GM18499 (cell line): Measurements from ENCODE around the gene PSMD9.
"Not testable (repeated sequence)": the region's sequence is repeated elsewhere in the genome, so short reads cannot be mapped to it uniquely, and the experiment has no call there.

Experiments
- ATAC-seq: cut with Tn5 transposase; IDR thresholded peaks from one replicate; pipeline ENCODE4 v1.9.1; 2021; ENCODE audit warnings: moderate number of reproducible peaks; ENCODE audit not compliant: insufficient read depth, unreplicated experiment

The PSMD9 gene

GRCh38 chr12:121872546-121873215 lies 15.9 kb upstream of the PSMD9 start:
- no peak for ATAC-seq

- no peak for ATAC-seq
Observed at GRCh38 chr12:121873216-121873569, 15.4 kb upstream of the PSMD9 start.

DNA sequence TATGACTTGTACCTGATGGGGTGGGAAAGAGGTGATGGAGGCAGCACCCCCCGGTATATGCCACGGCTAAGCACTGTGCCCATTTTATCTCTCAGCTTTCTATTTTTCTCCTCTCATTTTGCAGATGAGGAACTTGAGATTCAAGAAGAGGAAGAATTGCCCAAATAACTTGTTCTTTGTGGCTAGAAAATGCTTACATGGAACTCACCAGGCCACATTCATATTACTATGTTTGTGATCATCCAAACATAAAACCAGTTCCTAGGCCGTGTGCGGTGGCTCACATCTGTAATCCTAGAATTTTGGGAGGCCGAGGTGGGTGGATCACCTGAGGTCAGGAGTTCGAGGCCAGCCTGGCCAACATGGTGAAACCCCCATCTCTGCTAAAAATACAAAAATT lies 14.5 kb upstream of the PSMD9 start:
- no peak for ATAC-seq

DNA sequence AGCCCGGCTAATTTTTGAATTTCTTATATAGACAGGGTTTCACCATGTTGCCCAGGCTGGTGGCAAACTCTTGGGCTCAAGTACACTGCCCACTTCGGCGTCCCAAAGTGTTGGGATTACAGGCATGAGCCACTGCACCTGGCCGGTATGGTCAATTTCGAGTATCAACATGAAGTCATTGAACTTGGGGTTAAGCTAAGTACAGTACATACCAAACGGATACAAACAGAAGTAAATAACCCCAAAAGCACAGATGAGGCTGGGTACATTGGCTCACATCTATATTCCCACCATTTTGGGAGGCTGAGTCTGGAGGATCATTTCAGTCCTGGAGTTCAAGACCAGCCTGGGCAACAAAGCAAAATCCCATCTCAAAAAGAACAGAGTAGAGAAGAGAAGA lies 13.0 kb upstream of the PSMD9 start:
- no peak for ATAC-seq

GRCh38 chr12:121876080-121876447 lies 12.5 kb upstream of the PSMD9 start:
- ATAC-seq, result not testable (repeated sequence)

- ATAC-seq, result no peak
Observed at GRCh38 chr12:121883315-121883660, 5.3 kb upstream of the PSMD9 start.

GRCh38 chr12:121885129-121885528 lies 3.5 kb upstream of the PSMD9 start:
- not testable (repeated sequence) for ATAC-seq

DNA sequence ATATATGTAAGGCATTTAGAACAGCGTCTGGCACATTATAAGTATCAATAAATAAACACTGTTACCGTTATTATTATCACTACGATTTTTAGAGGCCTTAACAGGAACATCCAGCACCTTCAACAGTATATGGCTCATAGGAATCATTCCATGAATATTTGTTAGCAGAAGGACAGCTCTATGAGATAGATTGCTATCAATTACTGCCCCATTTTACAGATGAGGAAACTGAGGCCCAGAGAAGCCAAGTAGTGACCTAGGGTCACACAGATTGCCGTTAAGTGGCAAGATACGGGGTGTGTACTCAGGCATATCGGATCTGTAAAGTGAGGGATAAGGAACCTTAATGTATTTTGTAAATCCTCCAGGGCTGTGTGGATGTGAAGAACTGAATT lies 510 bp upstream of the PSMD9 start:
- ATAC-seq, result no peak

DNA sequence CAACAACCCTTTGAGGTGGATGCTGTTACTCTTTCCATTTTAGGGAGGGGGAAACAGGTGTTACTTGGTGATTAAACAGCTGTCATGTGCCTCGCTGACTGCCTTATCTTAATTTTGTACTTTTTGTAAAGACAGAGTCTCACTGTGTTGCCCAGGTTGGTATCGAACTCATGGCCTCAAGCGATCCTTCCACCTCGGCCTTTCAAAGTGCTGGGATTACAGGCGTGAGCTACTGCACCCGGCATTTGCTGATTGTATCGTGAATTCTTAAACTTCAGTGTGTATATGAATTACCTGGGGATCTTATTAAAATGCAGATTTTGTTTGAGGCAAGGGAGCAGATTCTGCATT lies 659 bp downstream of the PSMD9 start:
- ATAC-seq, result no peak

GRCh38 chr12:121889661-121890060 lies 1.1 kb downstream of the PSMD9 start:
- ATAC-seq, result not testable (repeated sequence)

DNA sequence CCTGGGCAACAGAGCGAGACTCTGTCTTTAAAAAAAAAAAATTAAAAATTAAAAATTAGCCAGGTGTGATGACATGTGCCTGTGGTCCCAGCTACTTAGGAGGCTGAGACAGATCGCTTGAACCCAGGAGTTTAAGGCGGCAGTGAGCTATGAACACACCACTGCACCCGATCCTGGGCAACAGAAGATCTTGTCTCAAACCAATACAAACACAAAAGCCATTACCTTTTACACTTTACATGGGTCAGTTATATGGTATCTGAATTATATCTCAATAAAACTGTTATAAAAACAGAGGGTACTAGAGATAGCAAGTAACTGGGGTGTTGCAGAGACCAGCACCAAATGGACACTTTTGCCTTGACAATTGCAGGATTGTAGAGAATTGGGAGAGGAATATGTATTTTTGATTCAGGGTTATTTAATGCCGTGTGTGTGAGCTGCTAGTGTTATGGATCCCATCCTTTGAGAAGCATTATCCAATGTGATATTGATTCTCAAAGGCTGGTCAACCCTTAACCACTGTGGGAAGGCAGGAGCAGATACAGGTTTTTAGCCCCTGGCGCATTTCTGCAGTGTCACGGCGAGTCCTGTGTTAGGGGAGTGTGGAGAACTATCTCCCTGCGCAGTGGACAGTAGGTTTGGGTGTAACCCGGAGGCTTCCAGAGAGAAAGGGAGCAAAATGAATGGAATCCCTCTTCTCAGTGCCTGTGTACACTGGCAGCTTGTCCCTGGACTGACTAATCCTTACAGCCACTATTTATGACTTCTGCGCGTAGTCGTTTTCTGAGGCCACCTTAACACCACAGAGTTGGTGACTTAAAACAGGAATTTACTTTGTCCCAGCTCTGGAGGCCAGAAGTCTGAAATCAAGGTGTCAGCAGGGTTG lies 4.3 kb downstream of the PSMD9 start:
- no peak for ATAC-seq

- no peak for ATAC-seq
Observed at GRCh38 chr12:121893961-121894460, 5.4 kb downstream of the PSMD9 start.

DNA sequence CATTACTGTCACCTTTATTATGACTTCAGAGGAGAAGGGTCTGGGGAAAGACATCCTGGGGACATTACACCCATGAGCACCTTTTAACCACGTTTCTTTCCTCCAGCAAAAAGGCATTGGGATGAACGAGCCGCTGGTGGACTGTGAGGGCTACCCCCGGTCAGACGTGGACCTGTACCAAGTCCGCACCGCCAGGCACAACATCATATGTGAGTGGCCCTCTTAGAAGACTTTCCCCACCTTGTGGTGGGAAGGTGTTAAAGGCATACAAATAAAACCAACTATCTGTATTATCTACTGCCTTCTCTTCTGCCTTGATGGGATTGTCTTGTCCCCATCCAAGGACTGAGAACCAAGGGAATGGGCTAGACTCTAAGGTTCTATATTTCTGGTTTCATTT lies 6.0 kb downstream of the PSMD9 start:
- ATAC-seq, result no peak

DNA sequence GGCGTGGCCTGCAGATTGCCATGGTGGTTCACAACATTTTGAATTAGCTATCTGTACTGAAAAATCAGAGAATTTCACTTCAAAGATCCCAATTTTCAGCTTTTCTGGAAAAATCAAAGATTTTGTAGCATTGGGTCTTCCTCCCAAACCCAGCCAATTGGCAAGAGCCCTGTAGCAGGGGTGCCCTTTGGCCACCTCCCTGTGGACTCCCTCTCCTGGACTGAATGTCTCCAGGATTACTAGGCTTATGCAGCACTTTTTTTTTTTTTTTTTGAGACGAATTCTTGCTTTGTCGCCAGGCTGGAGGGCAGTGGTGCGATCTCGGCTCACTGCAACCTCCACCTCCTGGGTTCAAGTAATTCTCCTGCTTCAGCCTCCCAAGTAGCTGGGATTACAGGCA lies 9.7 kb downstream of the PSMD9 start:
- ATAC-seq, result no peak

DNA sequence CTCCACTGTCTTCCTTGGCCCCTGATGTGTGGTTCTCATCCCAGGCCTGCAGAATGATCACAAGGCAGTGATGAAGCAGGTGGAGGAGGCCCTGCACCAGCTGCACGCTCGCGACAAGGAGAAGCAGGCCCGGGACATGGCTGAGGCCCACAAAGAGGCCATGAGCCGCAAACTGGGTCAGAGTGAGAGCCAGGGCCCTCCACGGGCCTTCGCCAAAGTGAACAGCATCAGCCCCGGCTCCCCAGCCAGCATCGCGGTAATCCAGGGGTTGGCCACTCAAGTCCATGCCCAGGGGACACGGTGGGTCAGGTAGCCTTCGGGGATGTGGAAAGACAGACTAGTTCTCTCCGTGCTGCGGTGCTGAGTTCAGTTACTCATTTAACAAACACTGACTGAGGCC lies 11.0 kb downstream of the PSMD9 start:
- ATAC-seq, result no peak

DNA sequence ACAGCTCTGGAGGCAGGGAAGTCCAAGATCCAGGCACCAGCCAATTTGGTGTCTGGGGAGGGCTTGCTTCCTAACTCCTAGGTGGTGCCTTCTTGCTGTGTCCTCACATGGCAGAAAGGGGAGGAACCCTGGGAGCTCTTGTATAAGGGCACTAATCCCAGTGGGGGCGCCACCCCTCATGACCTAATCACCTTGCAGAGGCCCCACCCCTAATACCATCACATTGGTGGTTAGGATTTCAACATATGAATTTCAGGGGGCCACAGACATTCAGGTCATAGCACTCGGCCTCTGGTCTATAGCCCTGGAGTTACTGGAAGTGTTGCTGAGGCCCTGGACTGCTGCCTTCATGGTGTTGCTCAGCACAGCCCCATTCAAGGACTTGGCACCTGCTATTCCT lies 14.6 kb downstream of the PSMD9 start:
- no peak for ATAC-seq

DNA sequence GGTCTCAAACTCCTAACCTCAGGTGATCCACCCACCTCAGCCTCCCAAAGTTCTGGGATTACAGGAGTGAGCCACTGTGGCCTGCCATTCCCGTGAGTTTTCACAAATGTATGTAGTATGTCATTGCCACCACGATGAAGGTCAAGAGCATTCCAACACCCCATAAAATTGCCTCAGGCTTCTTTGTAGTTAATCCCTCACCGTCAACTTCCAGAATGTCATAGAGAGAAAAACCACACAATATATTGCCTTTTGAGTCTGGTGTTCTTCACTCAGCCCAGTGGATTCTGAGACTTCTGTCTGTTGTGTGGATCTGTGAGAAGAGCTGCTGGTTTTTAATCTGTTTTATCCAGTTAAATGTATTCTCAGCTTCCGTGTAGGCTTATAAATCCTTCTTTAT lies 17.2 kb downstream of the PSMD9 start:
- no peak for ATAC-seq

DNA sequence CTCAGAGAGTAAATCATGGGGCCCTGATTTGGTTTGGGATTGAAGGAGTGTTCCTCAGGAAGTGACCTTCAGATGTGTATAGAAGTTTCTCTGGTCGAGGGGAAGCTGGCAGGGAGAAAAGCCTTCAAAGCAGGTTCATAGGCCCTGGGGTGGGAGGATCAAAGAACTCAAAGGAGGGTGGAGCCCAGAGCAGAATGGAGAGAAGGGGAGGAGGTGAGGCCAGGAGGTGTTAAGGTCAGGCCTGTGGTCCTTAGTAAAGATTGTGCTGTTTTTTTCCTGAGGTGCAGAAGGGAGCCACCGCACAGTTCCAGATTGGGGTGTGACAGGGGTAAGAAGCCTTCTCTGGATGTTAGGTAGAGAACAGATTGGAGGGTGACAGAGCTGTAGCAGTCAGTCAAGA lies 20.1 kb downstream of the PSMD9 start:
- no peak for ATAC-seq

DNA sequence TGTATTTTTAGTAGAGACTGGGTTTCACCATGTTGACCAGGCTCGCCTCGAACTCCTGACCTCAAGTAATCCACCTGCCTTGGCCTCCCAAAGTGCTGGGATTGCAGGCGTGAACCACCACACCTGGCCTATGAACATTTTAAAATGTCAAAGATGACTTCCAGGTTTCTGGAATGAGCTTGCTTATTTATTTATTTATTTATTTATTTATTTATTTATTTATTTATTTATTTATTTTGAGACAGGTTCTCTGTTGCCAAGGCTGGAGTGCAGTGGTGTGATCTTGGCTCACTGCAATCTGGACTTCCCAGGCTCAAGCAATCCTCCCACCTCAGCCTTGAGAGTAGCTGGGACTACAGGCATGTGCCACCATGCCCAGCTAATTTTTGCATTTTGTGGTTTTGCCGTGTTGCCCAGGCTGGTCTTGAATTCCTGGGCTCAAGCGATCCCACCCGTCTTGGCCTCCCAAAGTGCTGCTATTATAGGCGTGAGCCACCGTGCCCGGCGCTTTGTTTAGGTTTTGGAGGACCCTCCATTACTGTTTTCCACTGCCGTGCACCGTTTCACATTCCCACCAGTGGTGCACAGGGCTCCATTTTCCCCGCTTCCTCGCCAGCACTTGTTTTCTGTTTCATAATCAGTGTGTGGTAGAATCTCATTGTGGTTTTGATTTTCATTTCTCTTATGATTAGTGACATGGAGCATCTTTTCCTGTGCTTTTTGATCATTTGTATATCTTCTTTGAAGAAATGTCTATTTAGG lies 23.4 kb downstream of the PSMD9 start:
- ATAC-seq, result no peak

GRCh38 chr12:121915841-121916321 lies 27.3 kb downstream of the PSMD9 start:
- ATAC-seq, result no peak

DNA sequence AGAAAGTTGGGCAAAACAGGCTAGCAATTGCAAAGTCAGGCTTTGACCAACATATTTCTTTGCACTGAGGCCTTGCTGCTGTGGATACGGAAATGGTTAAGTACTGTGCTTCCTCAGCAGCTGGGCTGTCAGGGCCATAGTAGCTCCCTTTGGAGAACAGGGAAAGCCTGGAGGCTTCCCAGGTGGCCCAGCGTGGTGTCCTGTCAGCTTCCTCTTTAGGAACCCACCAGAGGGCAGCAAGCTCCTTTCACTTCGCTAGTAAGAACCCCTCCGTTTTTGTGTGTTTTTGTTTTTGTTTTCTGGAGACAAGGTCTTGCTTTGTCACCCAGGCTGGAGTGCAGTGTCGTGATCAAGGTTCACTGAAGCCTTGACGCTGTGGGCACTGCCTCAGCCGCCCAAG lies 28.1 kb downstream of the PSMD9 start:
- no peak for ATAC-seq
